A549 (cell line): ENCODE measurements around the gene PDX1. TPM values are rescaled to one million over a fixed set of nuclear protein-coding genes. Genes with fewer than 3 reads are reported as not detected.

ENCODE experiments used
- ATAC-seq, 2 experiments: fragments of 200-7000 bp in 1 of 2; fragments of >200 bp in 1 of 2; cut with Nextera tagmentation in 1 of 2; cut with Tn5 transposase in 1 of 2; 3 replicates each; pipeline versions ENCODE4 v1.8.0 to v1.9.1; 2018 to 2020; ENCODE audit warnings: mild to moderate bottlenecking in 1 of 2, moderate library complexity in 1 of 2
- CTCF ChIA-PET: fragments of 300-600 bp; sonication (Branson Sonifier 250); formaldehyde crosslinking; extraction: SDS; loops from one replicate; lab custom pipeline; 2021; ENCODE audit warnings: antibody characterized with exemption, inconsistent platforms; lab: Yijun Ruan, JAX
- POLR2A ChIA-PET: fragments of 350-600 bp; formaldehyde crosslinking; extraction: SDS; loops from one replicate; lab custom pipeline; 2021; ENCODE audit warnings: antibody characterized with exemption, inconsistent platforms; lab: Yijun Ruan, JAX
- DNase-seq, 2 experiments: peaks; one replicate each; pipeline versions ENCODE4 v3.0.0 to v3.0.0-alpha.2; 2011 to 2016; ENCODE audit warnings: low read depth in 1 of 2, low spot score in 1 of 2
- FAIRE-seq: peaks from 2 replicates; lab custom pipeline; 2011; peaks lifted over from hg19 to GRCh38; lab: Jason Lieb, UNC
- H3K27ac ChIP-seq, 2 experiments: fragments of >200 bp; sonication (Bioruptor Twin); formaldehyde crosslinking; 3 replicates each; pipeline ENCODE4 v1.5.1; 2016 to 2017
- H3K4me1 ChIP-seq: fragments of >200 bp; sonication (Bioruptor Twin); formaldehyde crosslinking; 3 replicates; pipeline ENCODE4 v1.6.1; 2016
- H3K4me2 ChIP-seq: fragments of >200 bp; sonication (Bioruptor Twin); formaldehyde crosslinking; 3 replicates; pipeline ENCODE4 v1.6.1; 2016
- H3K4me3 ChIP-seq: fragments of >200 bp; sonication (Bioruptor Twin); formaldehyde crosslinking; 3 replicates; pipeline ENCODE4 v1.5.1; 2016
- H3K9me3 ChIP-seq: fragments of >200 bp; sonication (Bioruptor Twin); formaldehyde crosslinking; 3 replicates; pipeline ENCODE4 v1.6.1; 2016
- BCL3 ChIP-seq: fragments of >200 bp; sonication (Bioruptor Twin); formaldehyde crosslinking; IDR thresholded peaks from 3 replicates; pipeline ENCODE4 v1.6.1; 2016
- CEBPB ChIP-seq, 2 experiments: fragments of >200 bp in 1 of 2; sonication (Bioruptor Twin) in 1 of 2; formaldehyde crosslinking in 1 of 2; IDR thresholded peaks; 2 replicates each; pipeline ENCODE4 v1.6.1; 2012 to 2016
- CHD2 ChIP-seq: fragments of 150-350 bp; IDR thresholded peaks from 2 replicates; pipeline ENCODE4 v1.6.1; 2014; ENCODE audit warnings: low read length; ENCODE audit not compliant: partially characterized antibody
- CHD4 ChIP-seq: fragments of 200-600 bp; sonication (generic); IDR thresholded peaks from 2 replicates; pipeline ENCODE4 v1.6.1; 2016; ENCODE audit warnings: antibody characterized with exemption, mild to moderate bottlenecking, borderline replicate concordance
- ELK1 ChIP-seq: fragments of 150-350 bp; IDR thresholded peaks from 2 replicates; pipeline ENCODE4 v1.6.1; 2014; ENCODE audit warnings: low read depth, mild to moderate bottlenecking, low read length
- FOSL2 ChIP-seq, 2 experiments: fragments of 450-650 bp in 1 of 2; fragments of >200 bp in 1 of 2; sonication (Bioruptor Twin) in 1 of 2; formaldehyde crosslinking; IDR thresholded peaks; 2 replicates each; pipeline versions ENCODE4 v1.5.0 to v1.6.1; 2016 to 2020; ENCODE audit warnings: mild to moderate bottlenecking in 1 of 2, moderate library complexity in 1 of 2
- FOXS1 ChIP-seq: fragments of 250-450 bp; sonication (Bioruptor Pico); IDR thresholded peaks from 2 replicates; pipeline ENCODE4 v1.5.0; 2020; ENCODE audit warnings: mild to moderate bottlenecking, moderate library complexity
- GATA3 ChIP-seq: IDR thresholded peaks from 2 replicates; pipeline ENCODE4 v1.6.1; 2012; ENCODE audit warnings: borderline replicate concordance
- HDAC2 ChIP-seq: fragments of 200-600 bp; sonication (generic); IDR thresholded peaks from 2 replicates; pipeline ENCODE4 v1.6.1; 2016
- JUN ChIP-seq, 2 experiments: fragments of >200 bp; sonication (Bioruptor Twin); formaldehyde crosslinking; IDR thresholded peaks; 2 replicates in 1 of 2; 3 replicates in 1 of 2; pipeline ENCODE4 v1.6.1; 2016 to 2017
- JUNB ChIP-seq: fragments of >200 bp; sonication (Bioruptor Twin); formaldehyde crosslinking; IDR thresholded peaks from 2 replicates; pipeline ENCODE4 v1.6.1; 2016
- MAFK ChIP-seq: fragments of 450-650 bp; IDR thresholded peaks from 2 replicates; pipeline ENCODE4 v1.6.1; 2014; ENCODE audit not compliant: partially characterized antibody
- MAX ChIP-seq: IDR thresholded peaks from 2 replicates; pipeline ENCODE4 v1.6.1; 2012
- MYC ChIP-seq: IDR thresholded peaks from 2 replicates; pipeline ENCODE4 v1.6.1; 2012; ENCODE audit warnings: mild to moderate bottlenecking, inconsistent platforms, low read length, improper control_type of control experiment, borderline replicate concordance
- PHF8 ChIP-seq: fragments of 200-600 bp; sonication (generic); IDR thresholded peaks from 2 replicates; pipeline ENCODE4 v1.6.1; 2016; ENCODE audit warnings: low read depth, mild to moderate bottlenecking, antibody characterized with exemption, moderate library complexity, borderline replicate concordance
- POLR2A ChIP-seq: IDR thresholded peaks from 2 replicates; pipeline ENCODE4 v1.6.1; 2012; ENCODE audit warnings: mild to moderate bottlenecking, low read length
- POLR2AphosphoS2 ChIP-seq: conservative IDR thresholded peaks from 2 replicates; pipeline ENCODE4 v1.6.1; 2012; ENCODE audit warnings: low read length, improper control_type of control experiment, inconsistent platforms
- RARB ChIP-seq: fragments of 250-450 bp; sonication (Bioruptor Pico); IDR thresholded peaks from 2 replicates; pipeline ENCODE4 v1.8.0; 2021; ENCODE audit warnings: mild to moderate bottlenecking, moderate library complexity
- RCOR1 ChIP-seq: fragments of 150-350 bp; IDR thresholded peaks from 2 replicates; pipeline ENCODE4 v1.6.1; 2014; ENCODE audit warnings: antibody characterized with exemption, low read length, low read depth
- REST ChIP-seq: fragments of 200-600 bp; sonication (generic); IDR thresholded peaks from 2 replicates; pipeline ENCODE4 v1.6.1; 2016; ENCODE audit warnings: antibody characterized with exemption, mild to moderate bottlenecking, moderate library complexity
- SMC3 ChIP-seq: fragments of >200 bp; sonication (Bioruptor Twin); formaldehyde crosslinking; IDR thresholded peaks from 3 replicates; pipeline ENCODE4 v1.6.1; 2018; ENCODE audit warnings: inconsistent platforms
- TFCP2L1 ChIP-seq: fragments of 250-450 bp; sonication (Bioruptor Pico); IDR thresholded peaks from 2 replicates; pipeline ENCODE4 v1.5.0; 2021; ENCODE audit warnings: mild to moderate bottlenecking
- TP53 ChIP-seq: fragments of 250-450 bp; sonication (Bioruptor Pico); IDR thresholded peaks from 2 replicates; pipeline ENCODE4 v1.5.0; 2021; ENCODE audit warnings: mild to moderate bottlenecking, moderate library complexity
- USF2 ChIP-seq: fragments of 450-650 bp; IDR thresholded peaks from 2 replicates; pipeline ENCODE4 v1.6.1; 2014; ENCODE audit warnings: antibody characterized with exemption
- ZSCAN20 ChIP-seq: fragments of 250-450 bp; sonication (Bioruptor Pico); IDR thresholded peaks from 2 replicates; pipeline ENCODE4 v1.8.0; 2022; ENCODE audit warnings: mild to moderate bottlenecking, moderate library complexity
- WGBS: methylation state at CpG from one replicate; pipeline ENCODE4 v1.1.6; 2017; ENCODE audit errors: missing lambda C conversion rate; 5-methylcytosine and 5-hydroxymethylcytosine counted together
- polyA plus RNA-seq, 4 experiments: library from polyadenylated mRNA; depleted of rRNA in 3 of 4; stranded (reverse); fragments of >200 nt; fragmentation: RNase III in 1 of 4; extraction: RNeasy Plus Mini Kit Qiagen cat#74134 plus additional on column Dnase treatment in 1 of 4; gene quantifications; 2 replicates in 3 of 4; 3 replicates in 1 of 4; pipeline ENCODE4 v1.2.3, GENCODE V29; 2011 to 2017

The PDX1 gene
- polyA plus RNA-seq, 2 of the 4 experiments (the other 2 are of a cell fraction) = 0.04 to 0.06 TPM

GRCh38 chr13:27907121-27907787 lies 12.5 kb upstream of the PDX1 start:
- POLR2A ChIA-PET = no interaction called here

GRCh38 chr13:27909378-27909777 lies 10.4 kb upstream of the PDX1 start:
- Histone ChIP-seq H3K4me3 (no peak overlapping the region), H3K27ac (no peak overlapping the region), H3K9me3 (no peaks in the 10 kb centered on the region), H3K4me1 (no peaks in the 10 kb centered on the region), H3K4me2 (no peak overlapping the region)
- 37% methylated on average over 4 of the region's 4 CpGs for WGBS
- DNase-seq (no peak), FAIRE-seq (no peak), ATAC-seq (no peak)
- CTCF ChIA-PET = no interaction called here
- POLR2A ChIA-PET = no interaction called here
- TF ChIP-seq FOXS1 (no peak), REST (no peak), TP53 (no peak), JUN (IDR thresholded peaks at IDR 0.05) (no peak), FOSL2 (IDR thresholded peaks at IDR 0.05) (no peak), FOSL2 (CRISPR knock-in tag; IDR thresholded peaks at IDR 0.05) (no peak), MAFK (no peak), HDAC2 (no peak), BCL3 (no peak), RARB (no peak), POLR2A (no peak), RCOR1 (no peak), PHF8 (no peak), MAX (no peak), USF2 (no peak), ELK1 (no peak), CEBPB (IDR thresholded peaks at IDR 0.05) (no peak), CHD4 (no peak), JUNB (no peak), GATA3 (no peak)

More at GRCh38 chr13:27907121-27907787, 12.5 kb upstream of the PDX1 start:
- Histone ChIP-seq H3K27ac (no peak overlapping the region), H3K4me1 (no peaks in the 10 kb centered on the region), H3K4me2 (no peak overlapping the region), H3K9me3 (no peaks in the 10 kb centered on the region), H3K4me3 (no peak overlapping the region)
- DNase-seq (no peak), ATAC-seq (no peak), FAIRE-seq (no peak)
- 78% methylated on average over 6 of the region's 6 CpGs for WGBS
- CTCF ChIA-PET = no interaction called here
- TF ChIP-seq ELK1 (no peak), CHD2 (no peak), MYC (no peak), ZSCAN20 (no peak), POLR2AphosphoS2 (no peak), SMC3 (no peak), TFCP2L1 (CRISPR knock-in tag) (no peak)
